OCI-LY1 (cell line): ENCODE data around the gene GNG12.

Experiments used
- EZH2 ChIP-seq: fragments of 200-600 bp; sonication (generic), shearing (Covaris generic); IDR thresholded peaks from 2 replicates; pipeline ENCODE4 v1.8.0; 2017; ENCODE audit warnings: borderline replicate concordance, mixed run types, mild to moderate bottlenecking, antibody characterized with exemption, low read length, moderate library complexity, mixed read lengths
- TF ChIP-seq, protein P1 (sequence below): fragments of 200-600 bp; sonication (generic), shearing (Covaris generic); IDR thresholded peaks from 2 replicates; pipeline ENCODE4 v1.5.1; 2017; ENCODE audit warnings: mild to moderate bottlenecking, antibody characterized with exemption, low read length, moderate library complexity, mixed read lengths

DNA sequence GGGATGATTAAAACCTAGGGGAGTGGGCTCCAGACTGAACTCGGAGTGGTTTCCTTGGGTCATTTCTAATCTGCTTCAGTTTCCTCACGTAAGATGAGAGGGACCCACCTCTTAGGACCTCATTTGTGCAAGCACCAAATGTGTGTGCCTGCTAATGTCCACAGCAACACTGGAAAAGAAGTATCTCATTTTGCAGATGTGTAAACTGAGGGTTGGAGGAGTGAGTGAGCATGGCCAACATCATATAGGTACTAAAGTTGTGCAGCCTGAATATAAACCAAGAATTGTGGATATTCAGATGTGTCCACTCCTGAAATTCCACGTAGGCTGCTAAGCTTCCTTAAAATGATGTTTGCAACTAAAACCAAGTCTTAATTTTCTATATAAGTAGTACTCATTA, 96.5 kb downstream of the GNG12 start:
- TF ChIP-seq, protein P1, sequence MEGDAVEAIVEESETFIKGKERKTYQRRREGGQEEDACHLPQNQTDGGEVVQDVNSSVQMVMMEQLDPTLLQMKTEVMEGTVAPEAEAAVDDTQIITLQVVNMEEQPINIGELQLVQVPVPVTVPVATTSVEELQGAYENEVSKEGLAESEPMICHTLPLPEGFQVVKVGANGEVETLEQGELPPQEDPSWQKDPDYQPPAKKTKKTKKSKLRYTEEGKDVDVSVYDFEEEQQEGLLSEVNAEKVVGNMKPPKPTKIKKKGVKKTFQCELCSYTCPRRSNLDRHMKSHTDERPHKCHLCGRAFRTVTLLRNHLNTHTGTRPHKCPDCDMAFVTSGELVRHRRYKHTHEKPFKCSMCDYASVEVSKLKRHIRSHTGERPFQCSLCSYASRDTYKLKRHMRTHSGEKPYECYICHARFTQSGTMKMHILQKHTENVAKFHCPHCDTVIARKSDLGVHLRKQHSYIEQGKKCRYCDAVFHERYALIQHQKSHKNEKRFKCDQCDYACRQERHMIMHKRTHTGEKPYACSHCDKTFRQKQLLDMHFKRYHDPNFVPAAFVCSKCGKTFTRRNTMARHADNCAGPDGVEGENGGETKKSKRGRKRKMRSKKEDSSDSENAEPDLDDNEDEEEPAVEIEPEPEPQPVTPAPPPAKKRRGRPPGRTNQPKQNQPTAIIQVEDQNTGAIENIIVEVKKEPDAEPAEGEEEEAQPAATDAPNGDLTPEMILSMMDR: no peak
- TF ChIP-seq EZH2: no peak
